NCI-H1105 treated with DMSO at 0.1 percent for 48 hours (cell line): ENCODE measurements around the gene ORMDL2.
"Not testable (repeated sequence)": the region's sequence is repeated elsewhere in the genome, so short reads cannot be mapped to it uniquely, and the experiment has no call there.

Source experiments
- DNase-seq: peaks from one replicate; lab custom pipeline; 2025; lab: John Stamatoyannopoulos, UW

ORMDL2 gene

GRCh38 chr12:55852740-55853139, 34.9 kb downstream of the ORMDL2 start:
- DNase-seq: no peak

DNA sequence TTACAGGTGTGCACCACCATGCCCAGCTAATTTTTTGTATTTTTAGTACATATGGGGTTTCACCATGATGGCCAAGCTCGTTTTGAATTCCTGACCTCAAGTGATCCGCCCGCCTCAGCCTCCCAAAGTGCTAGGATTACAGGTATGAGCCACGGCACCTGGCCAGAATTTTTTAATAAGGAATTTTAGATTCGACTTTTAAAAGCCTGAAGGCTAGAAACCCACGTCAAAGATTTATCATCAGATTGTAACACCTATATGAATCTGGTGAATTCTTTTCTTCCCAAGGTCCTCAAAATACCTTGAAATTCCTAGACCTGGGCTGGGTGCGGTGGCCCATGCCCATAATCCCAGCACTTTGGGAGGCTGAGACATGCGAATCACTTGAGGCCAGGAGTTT, 43.6 kb downstream of the ORMDL2 start:
- DNase-seq: no peak

DNA sequence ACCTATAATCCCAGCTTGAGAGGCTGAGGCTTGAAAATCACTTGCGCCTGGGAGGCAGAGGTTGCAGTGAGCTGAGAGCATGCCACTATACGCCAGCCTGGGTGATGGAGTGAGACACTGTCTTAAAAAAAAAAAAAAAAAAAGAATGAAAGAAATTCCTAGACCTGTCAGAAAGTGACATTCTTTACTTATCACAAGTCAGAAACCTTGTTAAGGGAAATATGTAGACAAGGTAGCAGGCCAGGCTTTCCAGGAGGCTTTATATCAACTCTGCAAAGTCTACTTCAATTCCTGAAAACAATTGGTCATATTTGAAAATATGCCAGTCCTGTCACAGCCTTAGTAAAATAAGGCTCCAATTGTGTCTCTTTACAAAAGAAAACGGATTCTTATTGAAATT, 44.0 kb downstream of the ORMDL2 start:
- DNase-seq: no peak

GRCh38 chr12:55862286-55862685, 44.4 kb downstream of the ORMDL2 start:
- no peak for DNase-seq

GRCh38 chr12:55862931-55863330, 45.1 kb downstream of the ORMDL2 start:
- DNase-seq: not testable (repeated sequence)

DNA sequence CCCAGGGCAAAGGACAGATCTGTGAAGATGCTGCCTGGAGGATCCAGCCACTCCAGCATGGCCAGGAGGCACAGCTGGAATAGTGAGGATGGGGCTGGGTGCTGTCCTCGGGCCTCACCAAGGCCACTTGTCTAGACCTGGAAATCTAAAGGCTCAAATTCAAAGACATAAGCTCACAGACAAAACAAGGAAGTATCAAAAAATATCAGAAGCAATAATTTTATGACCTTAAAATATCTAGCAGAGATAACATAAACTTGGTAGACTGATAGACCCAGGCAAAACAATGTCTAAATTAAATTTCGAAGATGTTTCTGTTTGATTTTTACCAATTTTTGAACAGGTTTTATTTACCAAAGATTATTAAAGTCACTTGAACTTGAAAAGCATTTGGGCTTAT, 47.5 kb downstream of the ORMDL2 start:
- DNase-seq: no peak

DNA sequence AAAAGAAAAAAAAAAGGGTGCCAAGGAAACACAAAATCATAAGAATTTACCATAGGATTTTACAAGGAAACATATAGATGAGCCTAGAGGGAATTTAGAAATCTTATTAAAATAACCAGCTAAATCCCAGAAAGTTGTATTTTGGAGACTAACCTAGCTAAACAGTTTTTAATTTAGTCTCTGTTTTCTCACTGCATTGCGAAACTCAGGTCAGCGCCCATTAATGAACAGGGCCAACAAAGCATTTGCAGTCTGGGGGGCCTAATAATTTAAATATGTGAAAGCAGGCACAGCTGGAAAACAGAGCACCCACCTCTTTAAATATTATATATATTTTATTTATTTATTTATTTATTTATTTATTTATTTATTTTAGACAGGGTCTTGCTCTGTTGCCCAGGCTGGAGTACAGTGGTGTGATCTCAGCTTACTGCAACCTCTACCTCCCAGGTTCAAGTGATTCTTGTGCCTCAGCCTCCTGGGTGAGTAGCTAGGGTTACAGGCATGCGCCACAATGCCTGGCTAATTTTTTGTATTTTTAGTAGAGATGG, 48.7 kb downstream of the ORMDL2 start:
- not testable (repeated sequence) for DNase-seq
